Type B pancreatic cell (in vitro differentiated cells): Measurements from ENCODE around the gene GPR108. TPM values are rescaled to one million over a fixed set of nuclear protein-coding genes. Genes with fewer than 3 reads are reported as not detected.
"Not testable (repeated sequence)": the region's sequence is repeated elsewhere in the genome, so short reads cannot be mapped to it uniquely, and the experiment has no call there.

ENCODE experiments used
- DNase-seq: peaks from one replicate; pipeline ENCODE4 v3.0.0; 2021; ENCODE audit warnings: mixed read lengths; ENCODE audit not compliant: unreplicated experiment; ENCODE audit errors: extremely low spot score
- H3K27ac Mint-ChIP-seq: 2 replicates; pipeline ENCODE4 v1.8.0; 2021; ENCODE audit warnings: mild to moderate bottlenecking, mixed read lengths
- H3K27me3 Mint-ChIP-seq: 2 replicates; pipeline ENCODE4 v1.8.0; 2021; ENCODE audit warnings: mixed read lengths
- H3K36me3 Mint-ChIP-seq: 2 replicates; pipeline ENCODE4 v1.8.0; 2021; ENCODE audit warnings: mixed read lengths
- H3K4me1 Mint-ChIP-seq: one replicate; pipeline ENCODE4 v1.8.0; 2021; ENCODE audit warnings: mixed read lengths; ENCODE audit not compliant: unreplicated experiment
- H3K4me3 Mint-ChIP-seq: 2 replicates; pipeline ENCODE4 v1.8.0; 2021; ENCODE audit warnings: mild to moderate bottlenecking, mixed read lengths
- H3K9me3 Mint-ChIP-seq: 2 replicates; pipeline ENCODE4 v1.8.0; 2021; ENCODE audit warnings: mixed read lengths
- CTCF ChIP-seq: fragments of 200-600 bp; sonication (generic); conservative IDR thresholded peaks from 2 replicates; pipeline ENCODE4 v1.5.0; 2021; ENCODE audit warnings: antibody characterized with exemption, mild to moderate bottlenecking
- long read RNA-seq: library from polyadenylated mRNA; unstranded; transcript quantifications from one replicate; pipeline ENCODE4 v2.0.0, GENCODE V29; 2020
- total RNA-seq: library from RNA; stranded (reverse); gene quantifications from 2 replicates; pipeline ENCODE4 v1.2.1, GENCODE V29; 2021; ENCODE audit warnings: low replicate concordance

Gene GPR108
- 55.4 and 56.1 TPM in 2 replicates for total RNA-seq
- long read RNA-seq, transcript GPR108-201 (18 exons, 2,057 nt), result major isoform, 30 of 49 reads
- long read RNA-seq, partial matches to known transcripts, result 5 of 49 reads
- long read RNA-seq, other reads (novel, unspliced or antisense), result 11 of 49 reads

GRCh38 chr19:6737284-6737872, at the start of gene GPR108:
Gene GPR108, minus strand, starts transcription at chr19:6737580. Its CDS starts 4 bp downstream, at chr19:6737576.
- H3K9me3 Mint-ChIP-seq, result no peaks in the 10 kb centered on the region
- DNase-seq, result peak; percentile 100
- H3K36me3 Mint-ChIP-seq, result no peaks in the 10 kb centered on the region
- H3K27ac Mint-ChIP-seq, result peak within 1 kb of the TSS; percentile 93
- H3K27me3 Mint-ChIP-seq, result no peaks in the 10 kb centered on the region
- H3K4me1 Mint-ChIP-seq, result peaks cover 27% of the 10 kb centered on the region
- no peak for TF ChIP-seq CTCF
- H3K4me3 Mint-ChIP-seq, result peak within 1 kb of the TSS; percentile 96

- no peak for TF ChIP-seq CTCF
- Mint-ChIP-seq H3K4me3 (no peak overlapping the region), H3K4me1 (no peaks in the 10 kb centered on the region), H3K27me3 (peaks cover 3% of the 10 kb centered on the region), H3K9me3 (no peaks in the 10 kb centered on the region), H3K27ac (no peak overlapping the region), H3K36me3 (no peaks in the 10 kb centered on the region)
- no peak for DNase-seq
Observed at GRCh38 chr19:6779206-6779605, 41.8 kb upstream of the GPR108 start.

GRCh38 chr19:6778386-6778785, 41.0 kb upstream of the GPR108 start:
- no peak for TF ChIP-seq CTCF
- Mint-ChIP-seq H3K4me1 (no peaks in the 10 kb centered on the region), H3K36me3 (no peaks in the 10 kb centered on the region), H3K9me3 (no peaks in the 10 kb centered on the region), H3K27ac (no peak overlapping the region), H3K4me3 (no peak overlapping the region), H3K27me3 (peaks cover 3% of the 10 kb centered on the region)
- DNase-seq, result no peak

GRCh38 chr19:6777434-6777833, 40.1 kb upstream of the GPR108 start:
- DNase-seq, result no peak

GRCh38 chr19:6776999-6777398, 39.6 kb upstream of the GPR108 start:
- Mint-ChIP-seq H3K9me3 (no peaks in the 10 kb centered on the region), H3K36me3 (no peaks in the 10 kb centered on the region), H3K4me3 (no peak overlapping the region), H3K4me1 (no peaks in the 10 kb centered on the region), H3K27ac (no peak overlapping the region), H3K27me3 (peaks cover 3% of the 10 kb centered on the region)
- DNase-seq, result no peak
- no peak for TF ChIP-seq CTCF

More at GRCh38 chr19:6777434-6777833, 40.1 kb upstream of the GPR108 start:
- peaks cover 3% of the 10 kb centered on the region for H3K27me3 Mint-ChIP-seq
- H3K27ac Mint-ChIP-seq, result no peak overlapping the region
- no peaks in the 10 kb centered on the region for H3K9me3 Mint-ChIP-seq
- no peaks in the 10 kb centered on the region for H3K36me3 Mint-ChIP-seq
- no peak for TF ChIP-seq CTCF
- no peak overlapping the region for H3K4me3 Mint-ChIP-seq
- H3K4me1 Mint-ChIP-seq, result no peaks in the 10 kb centered on the region

- not testable (repeated sequence) for H3K36me3 Mint-ChIP-seq, DNase-seq, H3K27ac Mint-ChIP-seq, H3K4me1 Mint-ChIP-seq, H3K4me3 Mint-ChIP-seq, H3K9me3 Mint-ChIP-seq, H3K27me3 Mint-ChIP-seq
Observed at GRCh38 chr19:6776045-6776444, 38.7 kb upstream of the GPR108 start.
